IMR-90 (cell line): Measurements from ENCODE around the gene CCDC167. TPM values are rescaled to one million over a fixed set of nuclear protein-coding genes. Genes with fewer than 3 reads are reported as not detected.
A peak's percentile ranks its signal among the peaks of the same experiment; 100 is the strongest.

Experiments used
- ATAC-seq: fragments of 200-7000 bp; cut with Tn5 transposase; 2 replicates; pipeline ENCODE4 v1.9.1; 2020; ENCODE audit warnings: low read depth, mild to moderate bottlenecking, moderate library complexity
- BruUV-seq: library from RNA; stranded (reverse); fragments of 400-500 nt; replicated peaks from 2 replicates; lab custom pipeline; 2021; lab: Mats Ljungman, UMichigan
- CTCF ChIA-PET: fragments of 300-600 bp; formaldehyde crosslinking; extraction: SDS; loops from one replicate; lab custom pipeline; 2021; ENCODE audit warnings: antibody characterized with exemption; lab: Yijun Ruan, JAX
- POLR2A ChIA-PET: fragments of 300-600 bp; sonication (Branson Sonifier 250); formaldehyde crosslinking; loops from one replicate; lab custom pipeline; 2022; ENCODE audit warnings: antibody characterized with exemption; ENCODE audit not compliant: unreplicated experiment; lab: Charles Lee
- DNase-seq: peaks from one replicate; pipeline ENCODE4 v3.0.0; 2013
- H2AFZ ChIP-seq: replicated peaks from 2 replicates; pipeline ENCODE3; 2013; ENCODE audit warnings: low read length, mild to moderate bottlenecking; ENCODE audit not compliant: poor library complexity
- H2AK5ac ChIP-seq: 2 replicates; pipeline ENCODE4 v1.6.1; 2013; ENCODE audit warnings: low read depth, low read length, inconsistent platforms
- H2AK9ac ChIP-seq: replicated peaks from 2 replicates; pipeline ENCODE3; 2013; ENCODE audit warnings: mild to moderate bottlenecking, low read depth, low read length, moderate library complexity; ENCODE audit not compliant: poor library complexity
- H2BK120ac ChIP-seq: 2 replicates; pipeline ENCODE4 v1.6.1; 2013; ENCODE audit warnings: low read depth, low read length, inconsistent platforms
- H2BK15ac ChIP-seq: 3 replicates; pipeline ENCODE4 v1.6.1; 2013; ENCODE audit warnings: low read depth, low read length, inconsistent platforms
- H2BK20ac ChIP-seq: 2 replicates; pipeline ENCODE4 v1.6.1; 2013; ENCODE audit warnings: low read depth, mild to moderate bottlenecking, inconsistent platforms, low read length, moderate library complexity
- H2BK5ac ChIP-seq: 2 replicates; pipeline ENCODE4 v1.6.1; 2013; ENCODE audit warnings: mild to moderate bottlenecking, low read depth, low read length, inconsistent platforms; ENCODE audit not compliant: poor library complexity, severe bottlenecking
- H3K14ac ChIP-seq: replicated peaks from 2 replicates; pipeline ENCODE4 v1.6.1; 2013; ENCODE audit warnings: low read depth, low read length, inconsistent platforms
- H3K18ac ChIP-seq: 2 replicates; pipeline ENCODE4 v1.6.1; 2013; ENCODE audit warnings: low read depth, low read length, control low read depth
- H3K23ac ChIP-seq: 2 replicates; pipeline ENCODE4 v1.6.1; 2013; ENCODE audit warnings: low read depth, low read length, inconsistent platforms
- H3K27ac ChIP-seq: 2 replicates; pipeline ENCODE4 v1.5.1; 2013; ENCODE audit warnings: mild to moderate bottlenecking, control low read depth, low read length; ENCODE audit not compliant: insufficient read depth
- H3K27me3 ChIP-seq: 2 replicates; pipeline ENCODE4 v1.6.1; 2013; ENCODE audit warnings: low read length; ENCODE audit not compliant: control insufficient read depth, insufficient read depth
- H3K36me3 ChIP-seq: 2 replicates; pipeline ENCODE4 v1.6.1; 2013; ENCODE audit warnings: low read length, mixed read lengths; ENCODE audit not compliant: control insufficient read depth, insufficient read depth
- H3K4ac ChIP-seq: 2 replicates; pipeline ENCODE4 v1.6.1; 2013; ENCODE audit warnings: low read depth, low read length, inconsistent platforms
- H3K4me1 ChIP-seq: 2 replicates; pipeline ENCODE4 v1.6.1; 2013; ENCODE audit warnings: low read length, mixed read lengths; ENCODE audit not compliant: control insufficient read depth, insufficient read depth
- H3K4me2 ChIP-seq: 2 replicates; pipeline ENCODE4 v1.6.1; 2013; ENCODE audit warnings: low read depth, mild to moderate bottlenecking, control low read depth, low read length, moderate library complexity
- H3K4me3 ChIP-seq: 2 replicates; pipeline ENCODE4 v1.5.1; 2013; ENCODE audit warnings: low read depth, mild to moderate bottlenecking, control low read depth, low read length, moderate library complexity; ENCODE audit not compliant: insufficient read depth
- H3K56ac ChIP-seq: 2 replicates; pipeline ENCODE4 v1.6.1; 2013; ENCODE audit warnings: low read length, inconsistent platforms; ENCODE audit not compliant: insufficient read depth; ENCODE audit errors: extremely low read depth
- H3K79me1 ChIP-seq, 2 experiments: 2 replicates each; pipeline ENCODE4 v1.6.1; 2013; ENCODE audit warnings: low read length in 2 of 2, inconsistent platforms in 1 of 2, low read depth in 1 of 2
- H3K9ac ChIP-seq: 2 replicates; pipeline ENCODE4 v1.6.1; 2013; ENCODE audit warnings: low read depth, low read length, control low read depth
- H3K9me1 ChIP-seq: 2 replicates; pipeline ENCODE4 v1.6.1; 2013; ENCODE audit warnings: low read length, inconsistent platforms; ENCODE audit not compliant: insufficient read depth
- H3K9me3 ChIP-seq: 2 replicates; pipeline ENCODE4 v1.6.1; 2013; ENCODE audit warnings: low read length; ENCODE audit not compliant: control insufficient read depth, insufficient read depth
- H4K20me1 ChIP-seq: 2 replicates; pipeline ENCODE4 v1.6.1; 2013; ENCODE audit warnings: low read length, inconsistent platforms; ENCODE audit not compliant: insufficient read depth
- H4K5ac ChIP-seq: 2 replicates; pipeline ENCODE4 v1.6.1; 2013; ENCODE audit warnings: mild to moderate bottlenecking, low read depth, low read length, control low read depth
- H4K8ac ChIP-seq, 2 experiments: 2 replicates each; pipeline ENCODE4 v1.6.1; 2013; ENCODE audit warnings: low read depth in 2 of 2, low read length in 2 of 2, control low read depth in 1 of 2, inconsistent platforms in 1 of 2
- H4K91ac ChIP-seq: 2 replicates; pipeline ENCODE4 v1.6.1; 2013; ENCODE audit warnings: low read depth, low read length, inconsistent platforms; ENCODE audit not compliant: insufficient read depth
- RCOR1 ChIP-seq: IDR thresholded peaks from 2 replicates; pipeline ENCODE4 v1.6.1; 2012; ENCODE audit warnings: mild to moderate bottlenecking, low read length, improper control_type of control experiment; ENCODE audit not compliant: insufficient replicate concordance
- USF2 ChIP-seq: fragments of 150-350 bp; IDR thresholded peaks from 2 replicates; pipeline ENCODE4 v1.6.1; 2017; ENCODE audit warnings: mild to moderate bottlenecking, antibody characterized with exemption, low read length, low read depth
- WGBS, 2 experiments: methylation state at CpG; one replicate each; pipeline versions ENCODE4 v1.1.5 to v1.1.7; 2013; ENCODE audit warnings: missing lambda C conversion rate in 2 of 2; ENCODE audit not compliant: insufficient read length in 1 of 2; ENCODE audit errors: extremely low coverage in 2 of 2; 5-methylcytosine and 5-hydroxymethylcytosine counted together
- dilution Hi-C: fragments of 300-500 bp; cut with HindIII; formaldehyde crosslinking; loops from one replicate; pipeline ENCODE4 v1.14.3; 2018; ENCODE audit warnings: low sequenced_read_pairs; ENCODE audit not compliant: unreplicated experiment
- in situ Hi-C: fragments of 300-500 bp; cut with MboI; formaldehyde crosslinking; loops from 3 replicates; pipeline ENCODE4 v1.14.3; 2019; ENCODE audit warnings: low sequenced_read_pairs, inconsistent platforms, mixed read lengths
- intact Hi-C: fragments of 100-400 bp; cut with micrococcal nuclease; formaldehyde crosslinking; loops from 2 replicates; pipeline ENCODE4 v1.10.0; 2022
- polyA plus RNA-seq, 3 experiments: library from polyadenylated mRNA; depleted of rRNA; stranded (reverse); fragments of >200 nt; gene quantifications; 2 replicates each; pipeline ENCODE4 v1.2.3, GENCODE V29; 2012; ENCODE audit warnings: low replicate concordance in 1 of 3
- total RNA-seq: library from RNA; depleted of rRNA; stranded (reverse); fragments of >200 nt; gene quantifications from 2 replicates; pipeline ENCODE4 v1.2.3, GENCODE V29; 2012

CCDC167 gene
- total and polyA plus RNA-seq, 2 of the 4 experiments (the other 2 are of a cell fraction): 35.8 to 96.8 TPM

DNA sequence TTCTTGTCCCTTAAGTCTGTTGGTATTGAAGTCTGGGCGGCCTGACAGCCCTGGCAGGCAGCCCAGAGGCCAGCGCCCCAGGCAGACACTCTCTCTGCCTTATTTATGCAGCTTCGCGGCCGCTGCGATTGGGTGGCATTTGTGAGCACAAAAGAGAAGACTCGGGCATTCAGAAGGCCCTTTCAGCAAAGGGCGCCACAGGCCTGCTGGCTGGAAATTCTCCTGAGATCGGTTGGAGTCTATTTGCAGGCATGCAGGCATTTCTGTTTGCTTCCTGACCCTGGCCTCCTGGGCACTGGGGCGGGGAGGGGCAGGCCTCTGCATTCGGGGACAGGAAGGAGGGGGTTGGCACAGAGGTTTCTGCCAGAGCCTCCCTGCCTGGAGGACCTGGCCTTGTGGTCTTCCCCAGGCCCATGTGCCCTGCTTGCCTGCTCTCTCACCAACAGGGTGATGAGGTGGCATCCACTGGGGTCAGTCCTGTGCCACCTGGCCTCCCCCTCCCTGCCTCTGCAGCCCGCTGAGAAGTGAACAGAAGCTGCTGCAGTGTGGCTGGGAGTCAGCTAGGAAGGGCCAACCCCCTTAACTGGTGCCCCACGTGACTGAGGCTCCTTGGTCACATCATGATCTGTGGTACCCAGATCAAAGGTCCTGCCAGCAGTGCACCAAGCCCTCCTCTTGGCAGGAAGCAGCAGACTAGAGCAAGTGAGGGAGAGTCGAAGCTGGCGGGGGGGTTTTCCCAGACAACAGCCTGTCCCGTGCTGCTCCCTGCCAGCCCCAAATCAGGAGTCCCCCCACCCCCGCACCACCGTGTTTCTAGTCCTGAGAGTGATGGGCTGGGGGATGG lies 16.6 kb upstream of the CCDC167 start:
- Histone ChIP-seq H2BK5ac (no peak overlapping the region), H4K5ac (no peak overlapping the region), H3K4me1 (peaks cover 3% of the 10 kb centered on the region; the same call in 1 of the 2 replicates), H3K27me3 (peaks cover 59% of the 10 kb centered on the region), H3K36me3 (no peaks in the 10 kb centered on the region), H3K27ac (no peak overlapping the region), H3K9me3 (peaks cover 2% of the 10 kb centered on the region; the same call in 1 of the 2 replicates), H3K4me2 (no peak overlapping the region), H2AFZ (no peak overlapping the region), H3K56ac (no peak overlapping the region), H2BK120ac (no peak overlapping the region), H4K20me1 (no peaks in the 10 kb centered on the region), H2BK20ac (no peak overlapping the region), H3K23ac (no peak overlapping the region), H3K9ac (no peak overlapping the region), H3K79me1 (no peaks in the 10 kb centered on the region), H3K14ac (no peak overlapping the region), H2AK5ac (no peak overlapping the region), H3K9me1 (no peaks in the 10 kb centered on the region), H3K18ac (no peak overlapping the region), H3K4me3 (no peak overlapping the region), H4K8ac (no peak overlapping the region), H2AK9ac (no peak overlapping the region), H3K4ac (no peak overlapping the region), H4K91ac (no peak overlapping the region), H2BK15ac (no peak overlapping the region)
- POLR2A ChIA-PET: no interaction called here
- BruUV-seq: no TSS peak
- in situ Hi-C loops (no loop called here), intact Hi-C loops (no loop called here), dilution Hi-C loops (no loop called here)
- DNase-seq: no peak
- no peak for ATAC-seq
- CTCF ChIA-PET: interaction anchor here (0.6 kb wide), 1 partner anchor 985 kb away, joined by 3 read pairs; no protein-coding TSS in a partner anchor
- 48% methylated on average over 7 of the region's 18 CpGs; no CpG with 5 or more reads in 1 of the 2 experiments for WGBS, 2 experiments
- TF ChIP-seq USF2 (peak; percentile 24; the same call in 1 of the 2 replicates), RCOR1 (no peak)
